Measurements from ENCODE around the gene ANK3. TPM values are rescaled to one million over a fixed set of nuclear protein-coding genes. Genes with fewer than 3 reads are reported as not detected.

ANK3 gene
- total RNA-seq, 2 experiments from 2014 or later = 60.5 to 61.9 TPM

GRCh38 chr10:60171436-60172013 is 218.2 kb downstream of the ANK3 start:
- peaks cover 32% of the 10 kb centered on the region for H3K36me3 ChIP-seq (ENCODE audit: insufficient read depth, low read length)
- Mint-ChIP-seq H3K4me3 (no peak overlapping the region), H3K4me1 (ENCODE audit: low read depth) (no peaks in the 10 kb centered on the region), H3K27ac (no peak overlapping the region), H3K27me3 (no peaks in the 10 kb centered on the region), H3K36me3 (ENCODE audit: low read depth) (peaks cover 81% of the 10 kb centered on the region), H3K9me3 (no peaks in the 10 kb centered on the region)
- no peaks in the 10 kb centered on the region for H3K4me1 ChIP-seq (ENCODE audit: insufficient read depth, low read length)
- no peaks in the 10 kb centered on the region for H3K27me3 ChIP-seq (ENCODE audit: control insufficient read depth in 1 of 2, insufficient read depth in 2 of 2, low read length in 2 of 2)
- no peak for ATAC-seq (ENCODE audit: poor library complexity)
- no peak for DNase-seq
- TF ChIP-seq, protein P1, sequence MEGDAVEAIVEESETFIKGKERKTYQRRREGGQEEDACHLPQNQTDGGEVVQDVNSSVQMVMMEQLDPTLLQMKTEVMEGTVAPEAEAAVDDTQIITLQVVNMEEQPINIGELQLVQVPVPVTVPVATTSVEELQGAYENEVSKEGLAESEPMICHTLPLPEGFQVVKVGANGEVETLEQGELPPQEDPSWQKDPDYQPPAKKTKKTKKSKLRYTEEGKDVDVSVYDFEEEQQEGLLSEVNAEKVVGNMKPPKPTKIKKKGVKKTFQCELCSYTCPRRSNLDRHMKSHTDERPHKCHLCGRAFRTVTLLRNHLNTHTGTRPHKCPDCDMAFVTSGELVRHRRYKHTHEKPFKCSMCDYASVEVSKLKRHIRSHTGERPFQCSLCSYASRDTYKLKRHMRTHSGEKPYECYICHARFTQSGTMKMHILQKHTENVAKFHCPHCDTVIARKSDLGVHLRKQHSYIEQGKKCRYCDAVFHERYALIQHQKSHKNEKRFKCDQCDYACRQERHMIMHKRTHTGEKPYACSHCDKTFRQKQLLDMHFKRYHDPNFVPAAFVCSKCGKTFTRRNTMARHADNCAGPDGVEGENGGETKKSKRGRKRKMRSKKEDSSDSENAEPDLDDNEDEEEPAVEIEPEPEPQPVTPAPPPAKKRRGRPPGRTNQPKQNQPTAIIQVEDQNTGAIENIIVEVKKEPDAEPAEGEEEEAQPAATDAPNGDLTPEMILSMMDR (IDR thresholded peaks at IDR 0.05) = no peak
- POLR2A ChIA-PET = no interaction called here
- intact Hi-C loops (cut with DNase I, micrococcal nuclease) = no loop called here
- CTCF ChIA-PET = no interaction called here
- H3K9me3 ChIP-seq (ENCODE audit: control insufficient read depth in 1 of 2, insufficient read depth in 1 of 2, low read length in 2 of 2) = no peaks in the 10 kb centered on the region
- H3K27ac ChIP-seq (ENCODE audit: low read depth in 1 of 2, low read length in 2 of 2) = no peak overlapping the region
- no peak overlapping the region for H3K4me3 ChIP-seq (ENCODE audit: low read length)

DNA sequence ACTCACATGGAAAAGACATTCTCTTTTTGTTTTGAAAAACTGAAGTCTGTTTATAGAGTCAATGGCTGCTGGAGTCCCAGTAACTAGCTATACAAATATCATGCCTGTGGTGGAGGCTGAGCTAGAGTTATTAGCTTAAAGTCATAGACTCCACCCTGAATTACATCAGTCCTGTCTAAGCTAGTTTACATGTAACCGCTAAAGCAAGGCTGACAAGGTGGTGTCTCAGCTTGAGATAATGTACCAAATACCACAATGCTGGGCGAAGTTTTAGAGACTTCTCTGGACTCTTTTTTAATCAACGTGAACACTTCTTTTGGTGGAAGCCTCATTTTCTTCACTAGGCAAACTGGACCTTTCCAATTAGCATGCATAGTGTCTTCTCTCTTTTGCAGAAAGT is 219.4 kb downstream of the ANK3 start:
- no peaks in the 10 kb centered on the region for H3K4me1 Mint-ChIP-seq (ENCODE audit: low read depth)
- ChIA-PET CTCF (no interaction called here), POLR2A (no interaction called here)
- Histone ChIP-seq H3K4me3 (ENCODE audit: low read length) (no peak overlapping the region), H3K36me3 (ENCODE audit: insufficient read depth, low read length) (peaks cover 32% of the 10 kb centered on the region), H3K27ac (ENCODE audit: low read depth in 1 of 2, low read length in 2 of 2) (no peak overlapping the region), H3K27me3 (ENCODE audit: control insufficient read depth in 1 of 2, insufficient read depth in 2 of 2, low read length in 2 of 2) (no peaks in the 10 kb centered on the region), H3K9me3 (ENCODE audit: control insufficient read depth in 1 of 2, insufficient read depth in 1 of 2, low read length in 2 of 2) (no peaks in the 10 kb centered on the region), H3K4me1 (ENCODE audit: insufficient read depth, low read length) (no peaks in the 10 kb centered on the region)
- H3K27me3 Mint-ChIP-seq = no peaks in the 10 kb centered on the region
- DNase-seq = no peak
- TF ChIP-seq, protein P1 (IDR thresholded peaks at IDR 0.05) = no peak
- H3K4me3 Mint-ChIP-seq = no peak overlapping the region
- H3K9me3 Mint-ChIP-seq = no peaks in the 10 kb centered on the region
- ATAC-seq (ENCODE audit: poor library complexity) = no peak
- H3K27ac Mint-ChIP-seq = no peak overlapping the region
- intact Hi-C loops (cut with DNase I, micrococcal nuclease) = no loop called here
- peaks cover 87% of the 10 kb centered on the region for H3K36me3 Mint-ChIP-seq (ENCODE audit: low read depth)

- no peak overlapping the region for H3K27ac Mint-ChIP-seq
These were observed 220.6 kb downstream of the ANK3 start for GRCh38 chr10:60169111-60169510.

More at GRCh38 chr10:60169111-60169510, 220.6 kb downstream of the ANK3 start:
- no peaks in the 10 kb centered on the region for H3K4me1 ChIP-seq (ENCODE audit: insufficient read depth, low read length)
- Mint-ChIP-seq H3K36me3 (ENCODE audit: low read depth) (peaks cover 87% of the 10 kb centered on the region), H3K4me1 (ENCODE audit: low read depth) (no peaks in the 10 kb centered on the region), H3K27me3 (no peaks in the 10 kb centered on the region), H3K9me3 (no peaks in the 10 kb centered on the region), H3K4me3 (no peak overlapping the region)
- H3K4me3 ChIP-seq (ENCODE audit: low read length) = no peak overlapping the region
- TF ChIP-seq, protein P1 (IDR thresholded peaks at IDR 0.05) = no peak
- intact Hi-C loops (cut with DNase I, micrococcal nuclease) = no loop called here
- POLR2A ChIA-PET = no interaction called here
- no peak overlapping the region for H3K27ac ChIP-seq (ENCODE audit: low read depth in 1 of 2, low read length in 2 of 2)
- DNase-seq (no peak), ATAC-seq (ENCODE audit: poor library complexity) (no peak)
- H3K27me3 ChIP-seq (ENCODE audit: control insufficient read depth in 1 of 2, insufficient read depth in 2 of 2, low read length in 2 of 2) = no peaks in the 10 kb centered on the region
- peaks cover 29% of the 10 kb centered on the region for H3K36me3 ChIP-seq (ENCODE audit: insufficient read depth, low read length)
- CTCF ChIA-PET = no interaction called here
- H3K9me3 ChIP-seq (ENCODE audit: control insufficient read depth in 1 of 2, insufficient read depth in 1 of 2, low read length in 2 of 2) = no peaks in the 10 kb centered on the region
